Muscle of back (tissue), 13 donors: ENCODE results near the gene TBCCD1. TPM values are rescaled to one million over a fixed set of nuclear protein-coding genes. Genes with fewer than 3 reads are reported as not detected.
A peak's percentile ranks its signal among the peaks of the same experiment; 100 is the strongest.

Source experiments
- DNase-seq, 3 donors: peaks; one replicate each; pipeline versions ENCODE4 v3.0.0 to v3.0.0-alpha.2; 2013
- long read RNA-seq, 9 donors: transcript quantifications; one replicate each; lab custom pipeline, GENCODE V29; 2026
- polyA plus RNA-seq, 10 donors: library from polyadenylated mRNA; unstranded; fragments of 120-200 nt; gene quantifications; one replicate each; pipeline ENCODE4 v1.2.1, GENCODE V29; 2013; ENCODE audit not compliant: insufficient read length in 10 of 10

TBCCD1 gene, protein sequence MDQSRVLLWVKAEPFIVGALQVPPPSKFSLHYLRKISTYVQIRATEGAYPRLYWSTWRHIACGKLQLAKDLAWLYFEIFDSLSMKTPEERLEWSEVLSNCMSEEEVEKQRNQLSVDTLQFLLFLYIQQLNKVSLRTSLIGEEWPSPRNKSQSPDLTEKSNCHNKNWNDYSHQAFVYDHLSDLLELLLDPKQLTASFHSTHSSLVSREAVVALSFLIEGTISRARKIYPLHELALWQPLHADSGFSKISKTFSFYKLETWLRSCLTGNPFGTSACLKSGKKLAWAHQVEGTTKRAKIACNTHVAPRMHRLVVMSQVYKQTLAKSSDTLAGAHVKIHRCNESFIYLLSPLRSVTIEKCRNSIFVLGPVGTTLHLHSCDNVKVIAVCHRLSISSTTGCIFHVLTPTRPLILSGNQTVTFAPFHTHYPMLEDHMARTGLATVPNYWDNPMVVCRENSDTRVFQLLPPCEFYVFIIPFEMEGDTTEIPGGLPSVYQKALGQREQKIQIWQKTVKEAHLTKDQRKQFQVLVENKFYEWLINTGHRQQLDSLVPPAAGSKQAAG
- 10 to 100 TPM in 9 of 10 donors, 1 to 10 TPM in 1; 9.9 to 15.5 (median 12.8) TPM for polyA plus RNA-seq
- long read RNA-seq, donor 1, partial matches to known transcripts = 0 of 3 reads
- long read RNA-seq, donor 1, other reads (novel, unspliced or antisense) = 0 of 3 reads
- long read RNA-seq, donor 2, partial matches to known transcripts = 0 of 1 reads
- long read RNA-seq, donor 2, other reads (novel, unspliced or antisense) = 0 of 1 reads
- long read RNA-seq, donor 3 = 0 reads
- long read RNA-seq, donor 4, partial matches to known transcripts = 0 of 1 reads
- long read RNA-seq, donor 4, other reads (novel, unspliced or antisense) = 0 of 1 reads
- long read RNA-seq, donor 5, partial matches to known transcripts = 0 of 1 reads
- long read RNA-seq, donor 5, other reads (novel, unspliced or antisense) = 0 of 1 reads
- long read RNA-seq, donor 6, partial matches to known transcripts = 21 of 22 reads
- long read RNA-seq, donor 6, other reads (novel, unspliced or antisense) = 0 of 22 reads
- long read RNA-seq, donor 7, partial matches to known transcripts = 6 of 9 reads
- long read RNA-seq, donor 7, other reads (novel, unspliced or antisense) = 0 of 9 reads
- long read RNA-seq, donor 8 = 0 reads
- long read RNA-seq, donor 9 = 0 reads

DNA sequence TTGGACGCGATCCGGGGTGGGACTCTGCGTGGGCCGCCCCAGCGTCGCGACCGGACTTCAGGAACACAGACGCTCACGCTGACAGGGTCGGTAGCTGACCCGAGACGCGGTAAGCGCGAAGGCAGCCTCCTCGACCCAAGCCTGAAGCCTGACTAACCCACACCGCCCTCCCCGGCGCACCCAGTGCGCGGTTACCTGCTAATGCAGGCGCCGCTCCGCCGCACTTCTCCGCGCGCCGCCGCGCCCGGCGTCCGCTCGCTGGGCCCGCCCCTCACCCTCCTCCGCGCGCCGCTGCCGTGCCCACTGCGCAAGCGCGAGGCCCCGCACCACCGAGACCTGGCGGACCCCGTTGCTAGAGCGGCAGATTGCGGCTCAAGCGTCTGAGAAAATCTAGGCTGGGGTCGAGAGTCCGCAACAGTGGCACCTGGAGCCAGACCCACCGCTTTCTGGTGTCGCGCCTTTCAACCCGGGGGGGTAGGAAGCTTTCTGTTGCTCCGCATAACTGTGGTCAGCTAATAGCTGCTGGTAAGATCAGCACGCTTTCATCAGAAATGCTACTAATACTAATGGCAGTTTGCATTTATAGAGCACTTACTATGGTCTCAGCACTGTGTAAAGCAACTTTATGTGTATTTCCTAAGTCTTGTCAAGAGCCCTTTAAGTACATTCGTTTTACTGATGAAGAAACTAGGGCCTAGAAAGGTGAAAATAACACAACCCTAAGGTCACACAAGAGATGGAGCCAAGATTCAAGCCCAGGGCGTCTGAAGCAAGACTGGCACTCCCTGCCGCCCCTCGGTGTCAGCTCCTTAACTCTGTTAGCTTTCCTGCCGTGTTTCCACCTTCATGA, at the start of gene TBCCD1:
Gene TBCCD1, minus strand, starts transcription at position 268 of the 850 bp plus-strand sequence. CDS start 3,010 bp downstream, outside the sequence.
- peak; percentile 90 to 97 (median 95) for DNase-seq

DNA sequence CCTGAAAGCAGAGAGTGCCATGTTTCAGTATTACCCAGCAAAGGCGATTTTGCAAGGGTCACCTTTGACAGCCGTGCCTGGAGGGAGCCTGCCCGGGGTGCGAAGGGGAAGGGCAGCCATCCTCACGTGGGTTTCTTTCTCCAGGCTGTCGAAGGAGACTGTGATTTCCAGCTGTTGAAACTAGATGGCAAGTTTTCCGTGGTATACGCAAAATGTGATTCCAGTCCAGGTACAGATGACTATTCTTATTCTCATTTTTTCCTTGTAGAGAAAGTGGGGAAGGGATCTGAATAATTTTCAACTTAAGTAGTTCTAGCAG, 49.1 kb upstream of the TBCCD1 start:
- DNase-seq = no peak

DNA sequence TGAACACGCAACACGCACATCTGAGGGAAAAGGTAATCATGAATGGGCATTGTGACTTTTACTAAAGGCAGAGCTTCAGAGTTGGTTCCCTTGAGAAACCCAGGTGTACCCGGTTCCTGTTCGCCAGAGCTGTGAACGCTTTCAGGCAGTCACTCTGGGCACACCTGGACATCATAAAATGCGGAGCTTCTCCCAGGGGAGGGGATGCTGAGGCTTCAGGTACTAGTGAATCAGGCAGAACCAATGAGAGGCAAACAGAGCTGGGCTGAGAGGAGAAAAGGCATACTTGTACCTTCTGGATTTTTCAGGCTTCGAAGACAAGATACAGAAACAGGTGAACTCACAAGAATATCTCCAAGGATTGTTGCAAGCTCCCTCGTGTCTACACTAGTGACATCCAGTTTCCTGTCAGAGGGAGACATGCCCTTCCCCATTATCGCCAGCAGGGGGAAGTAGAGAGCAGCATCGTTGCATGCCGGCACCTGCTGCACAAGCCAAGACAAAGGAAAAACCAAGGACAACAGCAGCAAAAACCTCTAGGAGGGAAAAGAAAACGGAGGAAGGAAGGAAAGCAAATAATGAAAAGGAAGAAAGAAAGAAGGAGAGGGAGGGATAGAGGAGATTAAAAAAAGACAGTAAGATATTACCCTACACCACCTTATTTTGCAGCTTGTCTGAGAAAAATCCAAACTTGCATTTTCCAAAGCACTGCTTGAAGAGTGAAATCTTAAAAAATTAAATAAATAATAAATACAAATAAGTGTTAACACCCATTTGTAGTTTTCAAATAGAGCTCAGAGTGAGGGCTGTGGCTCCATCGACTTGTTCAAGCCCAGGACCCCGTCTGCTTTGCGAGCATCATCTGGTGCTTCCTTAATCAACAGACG, 47.7 kb upstream of the TBCCD1 start:
- DNase-seq = peak; percentile 54 to 82 (median 79)

DNA sequence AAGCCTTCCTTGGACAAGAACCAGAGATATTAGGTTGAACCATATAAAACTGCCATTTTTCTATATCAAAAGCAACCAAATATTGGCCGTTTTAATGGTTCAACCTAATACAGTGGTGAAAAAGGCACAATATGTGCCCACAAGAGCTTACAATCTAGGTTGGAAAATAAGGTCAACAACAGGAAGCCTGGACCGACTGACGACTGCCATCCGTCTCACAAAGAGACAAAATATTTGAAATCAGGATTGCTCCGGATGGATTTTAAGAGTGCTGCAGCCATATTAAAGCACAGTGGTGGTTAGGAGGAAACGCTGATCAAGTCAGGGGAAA, 47.1 kb upstream of the TBCCD1 start:
- no peak for DNase-seq

DNA sequence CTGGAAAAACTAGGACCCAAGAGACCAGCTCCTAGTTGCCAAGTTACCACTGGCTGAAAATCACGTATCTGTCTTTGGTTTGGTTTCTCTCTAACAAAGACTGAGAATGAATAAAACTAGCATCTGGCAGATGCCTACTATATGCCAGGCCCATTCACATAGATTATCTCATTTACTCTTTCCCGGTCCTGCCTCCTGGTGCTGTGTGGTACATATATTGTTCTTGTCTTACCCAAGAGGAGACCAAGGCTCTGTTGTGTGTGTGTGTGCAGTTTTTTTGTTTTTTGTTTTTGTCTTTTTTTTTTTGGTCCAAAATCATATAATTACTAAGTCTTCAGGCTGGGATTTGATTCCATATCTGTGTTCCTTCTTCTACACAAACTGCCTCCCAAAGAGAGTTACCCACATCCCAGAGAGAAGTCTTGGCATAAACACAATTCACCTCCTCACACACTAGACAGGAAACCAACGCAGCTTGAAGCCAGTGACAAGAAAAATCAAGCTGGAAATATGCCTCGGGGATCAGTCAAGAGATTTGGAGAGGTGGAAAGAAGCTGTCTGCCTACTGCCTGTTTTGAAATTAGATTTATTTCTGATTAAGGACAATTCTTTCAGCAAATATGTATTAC, 46.6 kb upstream of the TBCCD1 start:
- DNase-seq = no peak

DNA sequence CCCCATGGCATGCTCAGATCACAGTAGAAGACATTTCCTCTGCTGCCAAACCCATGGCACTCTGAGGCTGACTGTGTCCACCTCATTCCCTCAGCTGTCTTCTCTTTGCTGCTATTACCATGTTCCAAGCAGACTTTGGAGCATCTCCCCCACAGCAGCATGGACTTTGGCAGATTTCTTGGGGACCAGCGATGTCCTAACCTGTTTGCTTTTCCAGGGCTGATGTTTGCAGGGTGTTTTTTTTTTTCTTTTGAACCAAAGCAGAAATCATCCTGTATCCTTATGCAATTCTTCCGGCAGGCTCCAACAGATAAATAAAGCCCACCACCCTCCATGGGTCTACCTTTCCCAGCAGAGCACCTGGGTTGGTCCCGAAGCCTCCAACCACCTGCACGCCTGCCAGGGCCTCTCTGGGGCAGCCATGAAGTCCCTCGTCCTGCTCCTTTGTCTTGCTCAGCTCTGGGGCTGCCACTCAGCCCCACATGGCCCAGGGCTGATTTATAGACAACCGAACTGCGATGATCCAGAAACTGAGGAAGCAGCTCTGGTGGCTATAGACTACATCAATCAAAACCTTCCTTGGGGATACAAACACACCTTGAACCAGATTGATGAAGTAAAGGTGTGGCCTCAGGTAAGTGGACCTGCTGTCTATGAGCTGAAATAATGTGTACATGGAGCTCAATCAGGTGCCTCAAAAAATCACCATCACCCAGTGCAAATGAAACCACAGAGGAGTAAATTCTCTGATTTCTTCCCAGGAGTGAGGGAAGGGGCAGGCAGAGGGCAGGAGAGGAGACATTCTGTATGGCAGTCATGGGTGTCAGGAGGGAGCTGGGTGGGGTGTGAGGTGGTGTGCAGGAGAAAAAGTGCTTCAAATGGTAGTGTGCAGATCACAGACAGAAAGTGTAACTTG, 45.8 kb upstream of the TBCCD1 start, which contains the start of gene AHSG:
Gene AHSG, plus strand, starts transcription at position 340 of the 916 bp plus-strand sequence. Its CDS starts 82 bp downstream, at position 422.
- no peak for DNase-seq

DNA sequence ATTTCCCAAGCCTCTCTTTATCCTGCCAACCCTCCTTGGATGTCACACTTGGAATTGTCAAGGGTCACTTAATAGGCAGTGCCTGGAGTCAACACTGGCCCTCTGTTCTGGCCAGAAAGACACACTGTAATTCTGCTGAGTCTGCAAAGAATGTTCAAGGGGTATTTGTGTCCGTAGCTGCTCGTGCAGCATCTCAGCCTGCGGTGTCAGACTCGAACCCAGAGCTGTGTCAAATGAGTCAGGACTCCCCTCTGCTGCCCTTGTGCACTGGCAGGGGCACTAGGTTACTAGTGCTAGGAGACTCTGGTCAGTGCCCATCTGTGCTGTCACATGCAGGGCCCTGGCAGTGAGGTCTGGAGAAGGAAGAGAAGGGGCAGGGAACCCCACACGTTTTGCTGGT, 44.9 kb upstream of the TBCCD1 start:
- DNase-seq = no peak

DNA sequence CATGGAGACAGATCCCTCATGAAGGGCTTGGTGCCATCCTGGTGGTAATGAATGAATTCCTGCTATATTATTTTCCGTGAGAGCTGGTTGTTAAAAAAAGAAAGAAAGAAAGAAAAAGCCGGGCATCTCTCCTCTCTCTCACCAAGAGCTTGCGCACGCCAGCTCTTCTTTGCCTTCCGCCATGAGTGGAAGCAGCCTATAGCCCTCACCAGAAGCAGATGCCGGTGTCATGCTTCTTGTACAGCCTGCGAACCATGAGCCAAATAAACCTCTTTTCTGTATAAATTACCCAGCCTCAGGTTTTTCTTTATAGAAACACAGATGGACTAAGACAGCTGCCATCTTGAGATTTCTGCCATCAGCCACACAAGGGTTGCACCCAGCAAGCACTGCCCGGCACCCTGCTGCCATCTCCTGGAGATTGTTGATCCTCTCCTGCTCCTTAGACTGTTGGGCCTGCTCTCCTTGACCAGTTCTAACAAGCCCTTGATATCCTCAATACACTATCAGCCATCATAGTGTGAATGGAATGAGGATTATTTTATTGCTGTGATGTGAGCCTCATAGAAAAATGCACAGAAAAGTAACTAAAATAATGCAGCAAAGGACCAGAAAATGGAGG, 42.2 kb upstream of the TBCCD1 start:
- DNase-seq = no peak

DNA sequence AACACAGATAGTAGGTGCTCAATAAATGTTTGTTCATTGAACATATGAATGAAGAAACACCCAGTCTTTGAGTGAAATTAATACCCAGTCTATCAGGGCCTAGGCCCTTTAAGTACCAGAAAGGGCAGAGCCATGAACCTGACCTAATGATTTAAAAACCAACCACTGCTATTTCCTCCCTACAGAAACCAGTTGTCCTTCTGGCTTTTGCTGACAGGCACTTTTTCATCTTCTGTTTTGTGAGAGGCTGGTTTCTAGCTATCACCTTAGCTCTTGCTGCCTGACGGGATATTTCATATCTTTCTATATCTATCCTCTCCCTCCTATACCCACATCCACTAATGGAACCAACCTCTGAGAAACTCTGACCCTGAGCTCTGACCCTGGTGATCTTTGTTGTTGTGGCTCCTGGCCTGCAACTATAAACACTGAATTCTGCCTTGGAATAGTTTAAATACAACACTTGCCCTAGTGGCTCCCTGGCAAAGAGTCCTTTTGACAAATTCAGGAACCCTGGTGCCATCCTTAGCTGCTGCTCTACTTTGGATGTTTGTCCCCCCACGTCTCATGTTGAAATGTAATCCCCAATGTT, 41.6 kb upstream of the TBCCD1 start:
- no peak for DNase-seq

DNA sequence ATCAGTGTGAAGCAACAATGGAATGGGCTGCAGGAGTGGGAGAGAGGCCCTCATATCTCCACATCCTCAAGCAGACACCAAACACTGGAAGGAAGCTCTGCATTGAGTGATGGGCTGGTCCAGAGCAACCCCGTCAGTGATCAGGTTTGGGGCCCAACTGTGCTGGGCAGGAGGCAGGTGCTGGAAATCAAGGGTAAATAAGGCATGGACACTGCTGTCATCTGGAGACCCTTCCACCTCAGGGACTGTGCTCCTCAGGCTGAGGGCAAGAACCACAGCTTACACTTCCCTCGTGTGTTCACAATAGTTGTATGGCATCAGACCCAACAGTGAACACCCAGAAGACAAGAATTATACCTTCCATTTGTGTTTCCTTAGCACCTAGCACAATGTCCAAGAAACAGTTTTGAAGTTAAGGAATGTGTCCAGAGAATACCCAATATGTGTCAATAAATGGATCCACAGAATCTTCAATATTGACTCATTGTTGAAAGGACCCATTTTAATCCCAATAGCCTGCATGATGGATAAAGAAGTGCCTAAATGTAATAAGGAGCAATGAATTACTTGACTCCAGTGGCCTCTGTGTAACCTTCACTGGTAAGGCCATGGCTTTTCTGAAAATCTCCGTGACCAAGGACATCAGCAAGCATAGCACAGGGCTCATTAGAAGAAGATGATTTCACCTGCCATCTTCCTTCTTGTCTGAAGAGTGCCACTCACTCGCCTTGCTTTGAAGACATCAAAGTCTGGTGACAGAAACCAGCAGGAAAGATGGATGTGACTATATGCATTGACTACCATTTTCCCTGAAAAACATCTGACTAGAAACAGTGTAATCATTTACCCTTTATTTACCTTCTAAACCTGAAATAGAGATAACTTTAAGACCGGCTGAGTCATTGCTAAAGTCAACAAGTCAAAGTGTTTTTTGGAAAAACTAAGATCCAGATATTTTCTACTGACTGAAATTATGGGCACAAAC, 38.7 kb upstream of the TBCCD1 start:
- no peak for DNase-seq

DNA sequence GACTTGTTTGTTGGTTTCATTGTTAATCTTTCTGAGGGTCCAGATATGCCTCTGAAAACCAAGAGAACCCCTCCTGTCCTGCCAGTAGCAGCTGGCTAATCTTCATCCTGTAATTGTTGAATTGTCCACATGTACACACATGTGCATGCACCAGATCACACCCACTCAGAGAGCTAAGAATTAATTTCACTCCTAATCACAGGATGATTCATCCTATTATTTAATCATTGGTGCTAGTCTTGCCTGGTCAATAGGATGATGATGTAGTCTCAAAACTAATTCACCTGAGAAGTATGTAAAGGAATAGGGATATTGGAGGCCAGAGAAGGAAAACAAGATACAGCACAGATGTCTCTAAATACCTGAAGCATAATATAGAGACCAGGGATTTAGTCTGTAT, 37.9 kb upstream of the TBCCD1 start:
- DNase-seq = no peak

DNA sequence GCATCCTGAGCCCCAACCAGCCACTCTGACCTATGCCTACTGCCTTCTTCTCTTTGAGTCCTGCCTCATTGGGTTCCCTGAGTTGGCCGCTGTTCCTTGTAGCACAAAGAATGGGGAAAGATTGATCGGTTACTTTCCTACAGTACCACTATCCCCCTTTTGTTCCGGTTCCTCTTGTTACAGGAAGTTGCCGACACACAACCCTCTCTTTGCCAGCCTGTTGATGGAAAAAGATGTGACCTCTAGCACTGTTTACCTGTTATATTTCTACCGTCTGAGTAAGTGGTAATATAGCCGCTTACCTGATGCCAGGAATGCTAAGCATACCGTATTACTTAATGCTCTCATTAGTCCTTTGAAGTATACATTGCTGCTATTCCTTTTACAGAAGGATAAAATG, 36.0 kb upstream of the TBCCD1 start:
- no peak for DNase-seq

DNA sequence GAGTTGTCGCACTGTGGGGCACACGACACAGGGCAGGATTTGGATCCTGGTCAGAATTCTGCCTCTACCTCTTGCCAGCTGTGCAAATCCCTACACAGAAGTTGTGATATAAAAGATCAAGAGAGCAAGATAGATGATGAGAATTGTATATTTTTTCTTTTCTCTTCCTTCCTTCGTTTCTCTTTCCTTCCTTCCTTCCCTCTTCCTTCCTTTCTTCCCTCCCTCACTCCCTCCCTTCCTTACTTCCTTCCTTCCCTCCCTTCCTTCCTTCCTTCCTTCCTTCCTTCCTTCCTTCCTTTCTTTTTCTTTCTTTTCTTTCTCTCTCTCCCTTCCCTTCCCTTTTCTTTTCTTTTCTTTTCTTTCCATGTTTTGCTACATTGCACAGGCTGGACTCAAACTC, 33.8 kb upstream of the TBCCD1 start:
- DNase-seq = no peak

DNA sequence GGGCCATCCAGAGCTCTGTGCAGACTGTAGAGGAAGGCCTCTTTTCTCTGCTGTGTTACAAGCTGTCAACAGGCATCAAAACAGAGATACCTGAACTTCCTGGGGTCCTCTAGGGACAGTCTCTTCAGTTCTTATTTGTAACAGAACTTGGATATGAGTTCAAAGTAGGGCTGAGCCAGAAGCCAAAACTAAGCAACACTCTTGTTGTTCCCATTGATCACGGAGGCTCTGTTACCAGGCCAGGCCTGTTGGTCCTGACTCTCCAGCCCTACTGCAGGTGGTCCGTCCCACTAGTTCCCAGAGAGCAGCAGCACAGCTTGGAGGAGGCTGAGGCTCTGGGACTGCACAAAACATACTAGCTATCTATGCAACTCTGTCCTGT, 32.6 kb upstream of the TBCCD1 start:
- no peak for DNase-seq

DNA sequence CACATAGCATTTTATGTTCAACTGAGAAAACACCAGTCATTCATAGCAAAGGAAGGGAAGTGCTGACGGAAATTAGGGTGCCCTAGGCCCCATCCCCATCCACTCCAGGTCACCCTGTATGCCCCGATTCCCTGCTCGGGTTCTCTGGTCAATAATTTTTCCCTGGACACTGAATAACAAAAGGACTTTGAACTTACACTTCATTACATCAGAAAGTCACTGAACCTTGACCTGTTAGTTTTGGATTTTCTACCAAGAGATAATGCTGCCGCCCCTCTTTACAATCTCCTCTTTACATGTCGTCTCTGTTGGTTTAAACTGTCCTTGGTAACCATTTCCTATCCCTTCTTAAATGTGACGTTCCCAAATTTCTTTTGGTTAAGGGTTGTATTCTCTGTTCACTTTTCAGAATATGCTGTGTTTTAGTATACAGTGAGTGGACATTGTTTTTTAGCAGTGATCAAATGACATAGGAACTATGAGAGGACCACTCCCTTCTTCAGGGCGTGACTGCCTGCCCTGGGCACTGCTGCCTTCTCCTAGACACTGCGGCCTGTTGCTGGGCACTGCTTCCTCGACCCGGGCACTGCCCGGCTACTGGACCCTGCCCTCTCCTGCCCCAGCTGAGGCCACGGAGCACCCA, 32.1 kb upstream of the TBCCD1 start:
- no peak for DNase-seq

DNA sequence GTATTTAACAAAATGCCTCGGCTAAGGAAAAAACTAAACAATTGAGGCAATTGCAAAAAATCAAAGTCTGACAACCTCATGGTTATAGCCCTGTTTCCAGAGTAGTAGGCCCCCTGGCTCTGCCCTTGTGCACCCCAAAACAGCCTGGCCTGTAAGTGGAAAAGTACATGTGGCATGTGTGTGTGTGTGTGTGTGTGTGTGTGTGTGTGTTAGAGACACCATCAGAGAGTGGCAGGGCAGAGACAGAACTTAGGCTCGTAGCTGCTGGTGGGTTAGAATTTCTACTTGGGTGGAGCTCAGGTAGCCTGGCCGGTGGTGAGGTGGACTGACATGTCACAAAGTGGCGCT, 31.6 kb upstream of the TBCCD1 start:
- DNase-seq = no peak
